ENCODE data around the gene DNM3.

DNA sequence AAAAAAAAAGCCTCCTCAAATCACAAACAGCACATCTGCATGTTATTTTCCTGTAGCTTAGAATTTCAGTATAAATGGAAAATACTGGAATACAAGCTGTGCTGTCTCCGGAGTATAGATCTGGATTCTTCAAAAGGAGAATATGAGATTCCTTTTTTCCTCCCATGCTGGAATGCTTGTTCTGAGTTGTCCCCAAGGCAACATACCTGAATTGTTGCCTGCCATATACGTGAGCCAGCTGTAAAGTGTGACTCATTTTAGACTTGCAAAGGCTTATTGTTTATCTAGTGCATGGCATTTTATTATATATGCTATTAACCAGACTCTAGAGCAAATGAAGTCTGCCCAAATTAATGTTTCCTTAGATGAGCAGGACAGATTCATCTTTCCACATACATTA, 484.2 kb downstream of the DNM3 start:
- TF ChIP-seq ZBTB7A (IDR thresholded peaks at IDR 0.05; ENCODE audit: low read depth) (no peak), TAF1 (IDR thresholded peaks at IDR 0.05; ENCODE audit: low read depth) (no peak), EP300 (IDR thresholded peaks at IDR 0.05; ENCODE audit: borderline replicate concordance) (no peak; the same call in 1 of the 2 replicates), CREB1 (IDR thresholded peaks at IDR 0.05; ENCODE audit: low read depth) (no peak)
- TF ChIP-seq, protein P1, sequence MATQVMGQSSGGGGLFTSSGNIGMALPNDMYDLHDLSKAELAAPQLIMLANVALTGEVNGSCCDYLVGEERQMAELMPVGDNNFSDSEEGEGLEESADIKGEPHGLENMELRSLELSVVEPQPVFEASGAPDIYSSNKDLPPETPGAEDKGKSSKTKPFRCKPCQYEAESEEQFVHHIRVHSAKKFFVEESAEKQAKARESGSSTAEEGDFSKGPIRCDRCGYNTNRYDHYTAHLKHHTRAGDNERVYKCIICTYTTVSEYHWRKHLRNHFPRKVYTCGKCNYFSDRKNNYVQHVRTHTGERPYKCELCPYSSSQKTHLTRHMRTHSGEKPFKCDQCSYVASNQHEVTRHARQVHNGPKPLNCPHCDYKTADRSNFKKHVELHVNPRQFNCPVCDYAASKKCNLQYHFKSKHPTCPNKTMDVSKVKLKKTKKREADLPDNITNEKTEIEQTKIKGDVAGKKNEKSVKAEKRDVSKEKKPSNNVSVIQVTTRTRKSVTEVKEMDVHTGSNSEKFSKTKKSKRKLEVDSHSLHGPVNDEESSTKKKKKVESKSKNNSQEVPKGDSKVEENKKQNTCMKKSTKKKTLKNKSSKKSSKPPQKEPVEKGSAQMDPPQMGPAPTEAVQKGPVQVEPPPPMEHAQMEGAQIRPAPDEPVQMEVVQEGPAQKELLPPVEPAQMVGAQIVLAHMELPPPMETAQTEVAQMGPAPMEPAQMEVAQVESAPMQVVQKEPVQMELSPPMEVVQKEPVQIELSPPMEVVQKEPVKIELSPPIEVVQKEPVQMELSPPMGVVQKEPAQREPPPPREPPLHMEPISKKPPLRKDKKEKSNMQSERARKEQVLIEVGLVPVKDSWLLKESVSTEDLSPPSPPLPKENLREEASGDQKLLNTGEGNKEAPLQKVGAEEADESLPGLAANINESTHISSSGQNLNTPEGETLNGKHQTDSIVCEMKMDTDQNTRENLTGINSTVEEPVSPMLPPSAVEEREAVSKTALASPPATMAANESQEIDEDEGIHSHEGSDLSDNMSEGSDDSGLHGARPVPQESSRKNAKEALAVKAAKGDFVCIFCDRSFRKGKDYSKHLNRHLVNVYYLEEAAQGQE (IDR thresholded peaks at IDR 0.05; ENCODE audit: low read depth): no peak
